GM19025 (cell line): ENCODE data around the gene LPCAT4.
"Not testable (repeated sequence)": the region's sequence is repeated elsewhere in the genome, so short reads cannot be mapped to it uniquely, and the experiment has no call there.

Experiments
- ATAC-seq: cut with Tn5 transposase; IDR thresholded peaks from one replicate; pipeline ENCODE4 v1.9.1; 2021; ENCODE audit warnings: mild to moderate bottlenecking, low read depth, moderate library complexity; ENCODE audit not compliant: unreplicated experiment

Gene LPCAT4

GRCh38 chr15:34365091-34365825 lies 1.7 kb downstream of the LPCAT4 start:
- no peak for ATAC-seq

GRCh38 chr15:34364041-34364440 lies 3.0 kb downstream of the LPCAT4 start:
- no peak for ATAC-seq

- no peak for ATAC-seq
Measured at GRCh38 chr15:34362047-34362773, 4.8 kb downstream of the LPCAT4 start.

- ATAC-seq = no peak
Measured at GRCh38 chr15:34361278-34361677, 5.7 kb downstream of the LPCAT4 start.

- ATAC-seq = no peak
Measured at GRCh38 chr15:34360298-34360697, 6.7 kb downstream of the LPCAT4 start.

GRCh38 chr15:34359416-34359815 lies 7.6 kb downstream of the LPCAT4 start:
- ATAC-seq = no peak

- ATAC-seq = no peak
Measured at GRCh38 chr15:34358948-34359347, 8.0 kb downstream of the LPCAT4 start.

GRCh38 chr15:34358367-34358766 lies 8.6 kb downstream of the LPCAT4 start:
- ATAC-seq = no peak

- no peak for ATAC-seq
Measured at GRCh38 chr15:34357653-34358052, 9.3 kb downstream of the LPCAT4 start.

GRCh38 chr15:34355241-34355640 lies 11.8 kb downstream of the LPCAT4 start:
- no peak for ATAC-seq

- ATAC-seq = no peak
Measured at GRCh38 chr15:34354286-34354685, 12.7 kb downstream of the LPCAT4 start.

- ATAC-seq = no peak
Measured at GRCh38 chr15:34353627-34354026, 13.4 kb downstream of the LPCAT4 start.

GRCh38 chr15:34352996-34353395 lies 14.0 kb downstream of the LPCAT4 start:
- not testable (repeated sequence) for ATAC-seq

GRCh38 chr15:34349769-34350168 lies 17.2 kb downstream of the LPCAT4 start:
- ATAC-seq = no peak

- ATAC-seq = no peak
Measured at GRCh38 chr15:34348735-34349300, 18.2 kb downstream of the LPCAT4 start.

GRCh38 chr15:34347951-34348638 lies 18.9 kb downstream of the LPCAT4 start:
- no peak for ATAC-seq

- peak; percentile 91 for ATAC-seq
Measured at GRCh38 chr15:34342737-34343575, 24.0 kb downstream of the LPCAT4 start, which contains the start of the genes NOP10 and NUTM1. NOP10 (minus strand) TSS chr15:34343136; CDS start chr15:34343073, 63 bp downstream. NUTM1 (plus strand) TSS chr15:34343315; CDS start chr15:34343697, 382 bp downstream.

- not testable (repeated sequence) for ATAC-seq
Measured at GRCh38 chr15:34342213-34342736, 24.7 kb downstream of the LPCAT4 start.

- ATAC-seq = no peak
Measured at GRCh38 chr15:34341381-34342212, 25.4 kb downstream of the LPCAT4 start.
